ENCODE measurements around the gene LPCAT1. TPM values are rescaled to one million over a fixed set of nuclear protein-coding genes. Genes with fewer than 3 reads are reported as not detected.

The LPCAT1 gene
- total and polyA plus RNA-seq, 10 of the 15 experiments (the other 5 are each of a cell fraction or from before 2014, with no cell fraction given) = 2.3 to 109 (median 72.7) TPM

- TF ChIP-seq EP300 (IDR thresholded peaks at IDR 0.05; ENCODE audit: borderline replicate concordance in 1 of 2, control insufficient read depth in 1 of 2, low read depth in 2 of 2, low read length in 2 of 2) (no peak), POU2F2 (IDR thresholded peaks at IDR 0.05; ENCODE audit: borderline replicate concordance, low read depth, low read length) (peak; percentile 30; the same call in 1 of the 3 replicates), RCOR1 (conservative IDR thresholded peaks at IDR 0.05; ENCODE audit: low read depth, low read length) (no peak), BHLHE40 (IDR thresholded peaks at IDR 0.05; ENCODE audit: borderline replicate concordance in 1 of 2, low read depth in 2 of 2, low read length in 1 of 2) (peak; percentile 99), MXI1 (IDR thresholded peaks at IDR 0.05; ENCODE audit: low read depth, low read length) (peak; percentile 44; the same call in 1 of the 2 replicates), ATF7 (IDR thresholded peaks at IDR 0.05; ENCODE audit: low read depth) (peak; percentile 58; the same call in 1 of the 2 replicates), STAT1 (conservative IDR thresholded peaks at IDR 0.05) (no peak), IRF4 (IDR thresholded peaks at IDR 0.05; ENCODE audit: low read depth, low read length) (peak; percentile 73; the same call in 1 of the 2 replicates), ZNF687 (IDR thresholded peaks at IDR 0.05) (peak; percentile 80), NR2F1 (conservative IDR thresholded peaks at IDR 0.05) (0 out of 2 replicates have a peak, but pooled peaks have one; percentile 27), MTA2 (IDR thresholded peaks at IDR 0.05; ENCODE audit: low read depth) (peak; percentile 37; the same call in 1 of the 2 replicates), IKZF1 (conservative IDR thresholded peaks at IDR 0.05) (peak; percentile 39; the same call in 1 of the 2 replicates)
Observed at GRCh38 chr5:1536322-1536845, 12.6 kb upstream of the LPCAT1 start (continued).
